SK-N-SH treated with all-trans-retinoic acid at 6 μM for 48 hours (cell line): ENCODE measurements around the gene PRKCE.

Experiments used
- ATAC-seq: fragments of 200-7000 bp; cut with Tn5 transposase; 3 replicates; pipeline ENCODE4 v1.9.1; 2020; ENCODE audit warnings: mild to moderate bottlenecking, moderate library complexity
- ARNTL ChIP-seq: fragments of 450-650 bp; formaldehyde crosslinking; IDR thresholded peaks from 2 replicates; pipeline ENCODE4 v1.5.0; 2020; ENCODE audit warnings: low read depth, mild to moderate bottlenecking, moderate library complexity, borderline replicate concordance
- CSDC2 ChIP-seq: fragments of 250-450 bp; sonication (Bioruptor Pico); IDR thresholded peaks from 2 replicates; pipeline ENCODE4 v1.5.0; 2020; ENCODE audit warnings: mild to moderate bottlenecking, moderate library complexity
- ESRRG ChIP-seq: fragments of 250-450 bp; sonication (Bioruptor Pico); IDR thresholded peaks from 2 replicates; pipeline ENCODE4 v1.6.1; 2021; ENCODE audit warnings: mild to moderate bottlenecking
- GLIS3 ChIP-seq: fragments of 250-450 bp; sonication (Bioruptor Pico); IDR thresholded peaks from 2 replicates; pipeline ENCODE4 v1.5.0; 2020; ENCODE audit warnings: mild to moderate bottlenecking, moderate library complexity
- ISL1 ChIP-seq: fragments of 250-450 bp; sonication (Bioruptor Pico); IDR thresholded peaks from 2 replicates; pipeline ENCODE4 v2.1.2; 2022; ENCODE audit warnings: mild to moderate bottlenecking, moderate library complexity
- OSR1 ChIP-seq: fragments of 250-450 bp; sonication (Bioruptor Pico); IDR thresholded peaks from 2 replicates; pipeline ENCODE4 v1.8.0; 2022; ENCODE audit warnings: moderate library complexity, mild to moderate bottlenecking, inconsistent platforms
- PPARA ChIP-seq: fragments of 250-450 bp; sonication (Bioruptor Pico); IDR thresholded peaks from 2 replicates; pipeline ENCODE4 v1.5.0; 2020; ENCODE audit warnings: mild to moderate bottlenecking, borderline replicate concordance
- RARB ChIP-seq: fragments of 250-450 bp; sonication (Bioruptor Pico); IDR thresholded peaks from 2 replicates; pipeline ENCODE4 v1.8.0; 2021; ENCODE audit warnings: mild to moderate bottlenecking, moderate library complexity
- SNAI2 ChIP-seq: fragments of 250-450 bp; sonication (Bioruptor Pico); IDR thresholded peaks from 2 replicates; pipeline ENCODE4 v1.5.0; 2020; ENCODE audit warnings: mild to moderate bottlenecking, moderate library complexity
- TCF4 ChIP-seq: fragments of 250-450 bp; sonication (Bioruptor Pico); IDR thresholded peaks from 2 replicates; pipeline ENCODE4 v1.8.0; 2021; ENCODE audit warnings: mild to moderate bottlenecking, moderate library complexity, borderline replicate concordance
- TOX ChIP-seq: fragments of 250-450 bp; sonication (Bioruptor Pico); IDR thresholded peaks from 2 replicates; pipeline ENCODE4 v1.8.0; 2021; ENCODE audit warnings: mild to moderate bottlenecking, moderate library complexity, borderline replicate concordance
- ZC3H10 ChIP-seq: fragments of 250-450 bp; sonication (Bioruptor Pico); IDR thresholded peaks from 2 replicates; pipeline ENCODE4 v1.5.1; 2021; ENCODE audit warnings: mild to moderate bottlenecking, moderate library complexity
- ZFP3 ChIP-seq: fragments of 250-450 bp; sonication (Bioruptor Pico); IDR thresholded peaks from 2 replicates; pipeline ENCODE4 v1.5.0; 2020; ENCODE audit warnings: mild to moderate bottlenecking, moderate library complexity
- ZNF565 ChIP-seq: fragments of 450-650 bp; formaldehyde crosslinking; conservative IDR thresholded peaks from 2 replicates; pipeline ENCODE4 v1.5.0; 2020; ENCODE audit warnings: low read depth, mild to moderate bottlenecking, moderate library complexity
- ZNF70 ChIP-seq: fragments of 450-650 bp; formaldehyde crosslinking; IDR thresholded peaks from 2 replicates; pipeline ENCODE4 v1.5.0; 2020; ENCODE audit warnings: mild to moderate bottlenecking, moderate library complexity
- ZNF8 ChIP-seq: fragments of 450-650 bp; formaldehyde crosslinking; IDR thresholded peaks from 2 replicates; pipeline ENCODE4 v1.5.0; 2020; ENCODE audit warnings: mild to moderate bottlenecking, moderate library complexity
- TF ChIP-seq, protein P1 (sequence below): fragments of 250-450 bp; sonication (Bioruptor Pico); IDR thresholded peaks from 2 replicates; pipeline ENCODE4 v1.5.1; 2021; ENCODE audit warnings: mild to moderate bottlenecking, moderate library complexity
- TF ChIP-seq, protein P2 (sequence below): fragments of 250-450 bp; sonication (Bioruptor Pico); IDR thresholded peaks from 2 replicates; pipeline ENCODE4 v1.5.1; 2020; ENCODE audit warnings: low read depth, mild to moderate bottlenecking, moderate library complexity
- TF ChIP-seq, protein P3 (sequence below): fragments of 250-450 bp; sonication (Bioruptor Pico); IDR thresholded peaks from 2 replicates; pipeline ENCODE4 v1.5.0; 2020; ENCODE audit warnings: mild to moderate bottlenecking, moderate library complexity

The PRKCE gene

DNA sequence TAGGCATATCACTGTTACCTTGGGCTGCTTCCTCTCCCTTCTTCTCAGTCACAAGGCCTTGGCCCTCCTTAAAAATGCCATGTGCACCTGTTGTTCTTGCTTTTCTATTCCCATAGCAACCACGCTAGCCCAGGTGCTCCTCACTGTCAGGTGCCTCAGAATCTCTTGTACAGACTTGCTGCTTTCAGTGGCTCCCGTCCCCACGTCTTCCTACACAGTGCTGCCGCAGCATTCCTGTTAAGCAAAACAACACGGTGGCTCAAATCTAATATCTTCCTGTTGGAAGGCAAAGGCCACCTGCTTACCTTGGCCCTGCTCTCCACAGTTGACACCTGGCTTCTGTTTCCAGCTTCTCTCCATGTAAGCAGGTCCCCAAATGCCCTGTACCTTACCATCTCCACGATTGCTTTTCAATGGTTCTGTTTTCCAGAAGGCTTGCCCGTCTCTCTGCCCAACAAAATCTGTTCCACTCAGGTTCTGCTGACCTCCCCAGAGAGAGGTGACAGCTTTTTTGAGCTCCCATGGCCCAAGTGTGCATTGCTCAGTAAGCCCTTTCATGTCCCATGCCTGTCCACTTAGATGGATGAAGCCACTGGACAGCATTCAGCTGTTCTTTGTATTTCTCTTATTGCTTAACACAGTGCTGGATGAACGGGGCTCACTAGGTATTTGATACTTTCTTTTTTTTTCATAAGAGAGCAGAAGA lies 240.4 kb downstream of the PRKCE start:
- TF ChIP-seq ZNF565 (CRISPR knock-in tag), result no peak
- TF ChIP-seq, protein P1, sequence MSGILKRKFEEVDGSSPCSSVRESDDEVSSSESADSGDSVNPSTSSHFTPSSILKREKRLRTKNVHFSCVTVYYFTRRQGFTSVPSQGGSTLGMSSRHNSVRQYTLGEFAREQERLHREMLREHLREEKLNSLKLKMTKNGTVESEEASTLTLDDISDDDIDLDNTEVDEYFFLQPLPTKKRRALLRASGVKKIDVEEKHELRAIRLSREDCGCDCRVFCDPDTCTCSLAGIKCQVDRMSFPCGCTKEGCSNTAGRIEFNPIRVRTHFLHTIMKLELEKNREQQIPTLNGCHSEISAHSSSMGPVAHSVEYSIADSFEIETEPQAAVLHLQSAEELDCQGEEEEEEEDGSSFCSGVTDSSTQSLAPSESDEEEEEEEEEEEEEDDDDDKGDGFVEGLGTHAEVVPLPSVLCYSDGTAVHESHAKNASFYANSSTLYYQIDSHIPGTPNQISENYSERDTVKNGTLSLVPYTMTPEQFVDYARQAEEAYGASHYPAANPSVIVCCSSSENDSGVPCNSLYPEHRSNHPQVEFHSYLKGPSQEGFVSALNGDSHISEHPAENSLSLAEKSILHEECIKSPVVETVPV (CRISPR knock-in tag), result no peak
- no peak for TF ChIP-seq ESRRG (CRISPR knock-in tag)
- TF ChIP-seq GLIS3 (CRISPR knock-in tag), result no peak
- TF ChIP-seq, protein P2, sequence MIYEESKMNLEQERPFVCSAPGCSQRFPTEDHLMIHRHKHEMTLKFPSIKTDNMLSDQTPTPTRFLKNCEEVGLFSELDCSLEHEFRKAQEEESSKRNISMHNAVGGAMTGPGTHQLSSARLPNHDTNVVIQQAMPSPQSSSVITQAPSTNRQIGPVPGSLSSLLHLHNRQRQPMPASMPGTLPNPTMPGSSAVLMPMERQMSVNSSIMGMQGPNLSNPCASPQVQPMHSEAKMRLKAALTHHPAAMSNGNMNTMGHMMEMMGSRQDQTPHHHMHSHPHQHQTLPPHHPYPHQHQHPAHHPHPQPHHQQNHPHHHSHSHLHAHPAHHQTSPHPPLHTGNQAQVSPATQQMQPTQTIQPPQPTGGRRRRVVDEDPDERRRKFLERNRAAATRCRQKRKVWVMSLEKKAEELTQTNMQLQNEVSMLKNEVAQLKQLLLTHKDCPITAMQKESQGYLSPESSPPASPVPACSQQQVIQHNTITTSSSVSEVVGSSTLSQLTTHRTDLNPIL (CRISPR knock-in tag), result no peak
- no peak for TF ChIP-seq TCF4 (CRISPR knock-in tag)
- no peak for TF ChIP-seq ZFP3 (CRISPR knock-in tag)
- no peak for TF ChIP-seq SNAI2
- TF ChIP-seq RARB, result no peak
- no peak for TF ChIP-seq ZC3H10 (CRISPR knock-in tag)
- TF ChIP-seq, protein P3, sequence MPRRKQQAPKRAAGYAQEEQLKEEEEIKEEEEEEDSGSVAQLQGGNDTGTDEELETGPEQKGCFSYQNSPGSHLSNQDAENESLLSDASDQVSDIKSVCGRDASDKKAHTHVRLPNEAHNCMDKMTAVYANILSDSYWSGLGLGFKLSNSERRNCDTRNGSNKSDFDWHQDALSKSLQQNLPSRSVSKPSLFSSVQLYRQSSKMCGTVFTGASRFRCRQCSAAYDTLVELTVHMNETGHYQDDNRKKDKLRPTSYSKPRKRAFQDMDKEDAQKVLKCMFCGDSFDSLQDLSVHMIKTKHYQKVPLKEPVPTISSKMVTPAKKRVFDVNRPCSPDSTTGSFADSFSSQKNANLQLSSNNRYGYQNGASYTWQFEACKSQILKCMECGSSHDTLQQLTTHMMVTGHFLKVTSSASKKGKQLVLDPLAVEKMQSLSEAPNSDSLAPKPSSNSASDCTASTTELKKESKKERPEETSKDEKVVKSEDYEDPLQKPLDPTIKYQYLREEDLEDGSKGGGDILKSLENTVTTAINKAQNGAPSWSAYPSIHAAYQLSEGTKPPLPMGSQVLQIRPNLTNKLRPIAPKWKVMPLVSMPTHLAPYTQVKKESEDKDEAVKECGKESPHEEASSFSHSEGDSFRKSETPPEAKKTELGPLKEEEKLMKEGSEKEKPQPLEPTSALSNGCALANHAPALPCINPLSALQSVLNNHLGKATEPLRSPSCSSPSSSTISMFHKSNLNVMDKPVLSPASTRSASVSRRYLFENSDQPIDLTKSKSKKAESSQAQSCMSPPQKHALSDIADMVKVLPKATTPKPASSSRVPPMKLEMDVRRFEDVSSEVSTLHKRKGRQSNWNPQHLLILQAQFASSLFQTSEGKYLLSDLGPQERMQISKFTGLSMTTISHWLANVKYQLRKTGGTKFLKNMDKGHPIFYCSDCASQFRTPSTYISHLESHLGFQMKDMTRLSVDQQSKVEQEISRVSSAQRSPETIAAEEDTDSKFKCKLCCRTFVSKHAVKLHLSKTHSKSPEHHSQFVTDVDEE (CRISPR knock-in tag), result no peak
- TF ChIP-seq TOX (CRISPR knock-in tag), result no peak
- ATAC-seq, result peak; percentile 28; the same call in 2 of the 3 replicates

DNA sequence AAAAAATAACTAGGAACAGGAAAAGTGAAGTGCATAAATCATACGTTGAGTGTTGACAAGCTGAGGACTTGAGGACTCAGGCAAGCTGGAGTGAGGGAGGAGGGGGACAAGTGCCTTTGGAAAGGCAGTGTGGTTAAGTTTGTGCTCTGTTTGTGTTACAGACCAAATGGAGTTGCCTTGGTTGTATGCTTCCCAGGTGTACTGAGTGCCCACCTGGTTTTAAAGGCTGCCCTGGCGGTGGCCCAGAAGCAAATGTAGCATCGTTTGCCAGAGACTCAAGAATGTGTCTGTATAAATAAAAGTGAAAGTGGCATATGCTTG lies 240.9 kb downstream of the PRKCE start:
- TF ChIP-seq ISL1, result 0 out of 2 replicates have a peak, but pooled peaks have one; percentile 6
- no peak for TF ChIP-seq CSDC2 (CRISPR knock-in tag)
- TF ChIP-seq, all 23 proteins: peak for 1
- ATAC-seq, result peak; percentile 27

DNA sequence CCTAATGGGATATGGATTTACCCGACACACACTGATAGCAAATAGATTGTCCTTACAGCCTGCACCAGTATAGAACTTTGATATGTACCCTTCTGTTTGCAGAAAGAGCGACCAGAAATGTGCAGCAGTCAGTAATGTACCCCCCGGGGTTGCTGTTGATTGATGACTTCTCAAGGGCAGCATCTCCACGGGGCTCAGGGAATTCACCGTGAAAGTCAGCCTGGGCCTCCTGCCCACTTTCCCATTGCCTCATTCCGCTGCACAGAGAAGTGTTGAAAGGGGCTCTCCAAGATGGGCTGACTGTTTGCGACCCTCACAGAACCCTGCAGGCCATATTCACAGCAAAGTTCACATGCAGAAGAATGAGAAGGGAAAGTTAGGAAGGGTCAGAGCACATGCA lies 241.3 kb downstream of the PRKCE start:
- TF ChIP-seq ISL1, result 0 out of 2 replicates have a peak, but pooled peaks have one; percentile 33
- TF ChIP-seq TOX (CRISPR knock-in tag), result no peak
- ATAC-seq, result peak; percentile 36

DNA sequence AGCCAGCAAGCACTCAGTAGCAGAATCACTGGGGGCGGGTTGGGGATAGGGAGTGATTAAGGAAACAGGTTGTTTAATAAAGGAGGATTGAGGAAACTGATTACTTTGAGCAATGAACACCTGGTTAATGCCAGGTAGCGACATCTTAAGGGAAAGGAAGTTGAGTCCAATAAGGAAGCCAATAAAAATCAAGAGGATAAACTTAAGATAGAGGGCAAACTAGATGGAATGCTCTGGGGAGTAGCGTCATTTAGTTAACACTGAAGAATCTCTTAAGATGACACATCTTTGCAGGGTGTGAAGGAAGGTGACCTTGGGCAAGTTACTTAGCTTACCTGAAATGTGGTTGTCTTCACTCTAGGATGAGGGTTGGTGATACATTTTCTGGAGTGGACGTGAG lies 242.7 kb downstream of the PRKCE start:
- no peak for ATAC-seq
- TF ChIP-seq ZC3H10 (CRISPR knock-in tag) (no peak), ZFP3 (CRISPR knock-in tag) (no peak), ZNF70 (CRISPR knock-in tag) (no peak), TOX (CRISPR knock-in tag) (no peak), GLIS3 (CRISPR knock-in tag) (no peak), PPARA (no peak), ESRRG (CRISPR knock-in tag) (no peak), RARB (no peak), ZNF565 (CRISPR knock-in tag) (no peak), ZNF8 (CRISPR knock-in tag) (no peak), ARNTL (CRISPR knock-in tag) (no peak), OSR1 (CRISPR knock-in tag) (no peak)
- TF ChIP-seq, protein P3 (CRISPR knock-in tag), result no peak
- TF ChIP-seq, protein P2 (CRISPR knock-in tag), result no peak
- TF ChIP-seq, protein P1 (CRISPR knock-in tag), result no peak
